ENCODE results near the gene NEK2.
"Not testable (repeated sequence)": the region's sequence is repeated elsewhere in the genome, so short reads cannot be mapped to it uniquely, and the experiment has no call there.

The NEK2 gene

DNA sequence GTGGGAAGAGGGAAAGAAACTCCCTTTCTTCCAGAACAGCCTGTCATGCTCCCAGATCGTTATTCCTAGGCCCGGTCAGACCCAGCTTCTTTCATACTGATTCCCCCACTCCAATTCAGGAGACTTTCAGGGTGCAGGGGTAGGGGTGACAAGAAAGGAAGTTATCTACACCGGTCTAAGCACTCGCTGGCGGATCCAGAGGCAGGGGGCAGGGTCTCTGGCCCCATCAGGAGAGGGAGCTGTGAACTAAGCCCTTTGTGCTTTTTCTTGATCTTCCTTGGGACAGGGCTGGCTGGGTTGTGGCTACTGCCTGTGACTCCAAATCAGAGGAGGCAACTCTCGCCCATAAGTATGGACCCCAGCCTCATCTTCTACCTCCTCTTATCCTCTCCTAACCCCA lies 44.3 kb downstream of the NEK2 start:
- Histone ChIP-seq H3K4me1 (ENCODE audit: control extremely low read depth in 1 of 4, control insufficient read depth in 4 of 4, insufficient read depth in 4 of 4, low read length in 3 of 4) (peaks cover 0 to 20% (median 14%) of the 10 kb centered on the region in 4 experiments), H3K9me3 (ENCODE audit: control extremely low read depth in 1 of 5, control insufficient read depth in 4 of 5, insufficient read depth in 2 of 5, low read depth in 1 of 5, low read length in 4 of 5) (no peaks in the 10 kb centered on the region), H3K4me3 (ENCODE audit: control insufficient read depth in 1 of 7, extremely low read depth in 1 of 7, insufficient read depth in 4 of 7, low read depth in 2 of 7, low read length in 6 of 7) (no peak overlapping the region), H3K36me3 (ENCODE audit: control insufficient read depth in 4 of 4, insufficient read depth in 4 of 4, low read length in 3 of 4) (no peaks in the 10 kb centered on the region), H3K27ac (ENCODE audit: insufficient read depth in 1 of 2, low read depth in 1 of 2, low read length in 2 of 2, poor library complexity in 1 of 2, severe bottlenecking in 2 of 2) (peak overlapping the region in 1 of 2 experiments; percentile 59), H3K27me3 (replicated peaks in 2 of 5; ENCODE audit: control insufficient read depth in 4 of 5, insufficient read depth in 5 of 5, low read length in 4 of 5) (peaks cover 0 to 65% (median 11%) of the 10 kb centered on the region in 5 experiments)
- no peak for DNase-seq
- WGBS (ENCODE audit: insufficient coverage), result 94% methylated on average over 4 of the region's 6 CpGs
- ChIA-PET CTCF (interaction anchor here (1.0 to 14.4 kb wide), 4 partner anchors 15 to 24 kb away, joined by 3 to 114 read pairs (median 4); no protein-coding TSS in a partner anchor), POLR2A (no interaction called here)

DNA sequence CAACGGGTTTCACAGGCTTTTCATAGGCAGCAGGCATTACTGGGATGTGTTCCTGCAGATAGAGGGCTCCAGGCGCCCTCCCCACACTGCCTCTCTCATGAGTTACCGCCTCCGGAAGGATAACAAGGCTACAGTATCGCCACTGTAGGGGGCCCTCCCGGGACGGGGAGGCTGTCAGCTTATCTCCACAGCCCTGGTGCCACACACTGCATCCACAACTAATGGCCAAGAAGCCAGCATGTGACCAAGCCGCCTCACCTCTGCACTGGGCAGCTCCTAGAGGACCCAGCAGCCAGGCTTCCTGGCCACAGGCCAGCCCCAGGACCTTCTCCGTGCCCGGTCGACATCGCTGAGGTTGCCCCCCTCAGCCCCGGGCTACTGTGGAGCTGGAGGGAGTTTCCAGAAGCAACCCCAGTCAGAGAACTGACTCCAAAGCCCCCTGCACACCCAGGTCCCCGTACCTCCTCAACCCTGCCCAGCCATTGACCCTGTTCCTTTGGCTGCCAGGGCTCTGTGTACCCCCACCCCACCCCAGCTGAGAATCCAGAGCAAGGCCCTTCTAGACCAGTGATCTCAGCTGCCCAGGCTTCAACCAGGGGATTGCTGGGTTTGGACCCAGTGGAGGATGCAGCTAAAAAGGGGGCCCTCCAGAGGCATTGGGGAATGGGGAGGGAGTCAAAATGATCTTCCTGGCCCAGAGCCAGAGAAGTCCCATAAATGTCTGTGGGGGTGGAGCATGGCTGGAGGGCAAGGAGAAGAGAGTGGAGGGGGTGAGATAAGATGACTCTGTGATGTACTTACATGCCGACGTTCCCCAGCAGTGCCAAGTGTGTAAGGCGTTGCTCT lies 45.0 kb downstream of the NEK2 start:
- WGBS (ENCODE audit: insufficient coverage), result 36% methylated on average over 13 of the region's 17 CpGs
- Histone ChIP-seq H3K27ac (ENCODE audit: insufficient read depth in 1 of 2, low read depth in 1 of 2, low read length in 2 of 2, poor library complexity in 1 of 2, severe bottlenecking in 2 of 2) (peak overlapping the region in 1 of 2 experiments; percentile 58), H3K4me1 (ENCODE audit: control extremely low read depth in 1 of 4, control insufficient read depth in 4 of 4, insufficient read depth in 4 of 4, low read length in 3 of 4) (peaks cover 0 to 20% (median 14%) of the 10 kb centered on the region in 4 experiments), H3K27me3 (replicated peaks in 2 of 5; ENCODE audit: control insufficient read depth in 4 of 5, insufficient read depth in 5 of 5, low read length in 4 of 5) (peaks cover 0 to 62% (median 11%) of the 10 kb centered on the region in 5 experiments), H3K9me3 (ENCODE audit: control extremely low read depth in 1 of 5, control insufficient read depth in 4 of 5, insufficient read depth in 2 of 5, low read depth in 1 of 5, low read length in 4 of 5) (no peaks in the 10 kb centered on the region), H3K4me3 (ENCODE audit: control insufficient read depth in 1 of 7, extremely low read depth in 1 of 7, insufficient read depth in 4 of 7, low read depth in 2 of 7, low read length in 6 of 7) (no peak overlapping the region), H3K36me3 (ENCODE audit: control insufficient read depth in 4 of 4, insufficient read depth in 4 of 4, low read length in 3 of 4) (no peaks in the 10 kb centered on the region)
- CTCF ChIA-PET, result interaction anchor here (1.0 to 14.4 kb wide), 4 partner anchors 14 to 24 kb away, joined by 3 to 114 read pairs (median 4); no protein-coding TSS in a partner anchor
- peak in 1 of 3 donors; percentile 60 for DNase-seq
- POLR2A ChIA-PET, result no interaction called here

DNA sequence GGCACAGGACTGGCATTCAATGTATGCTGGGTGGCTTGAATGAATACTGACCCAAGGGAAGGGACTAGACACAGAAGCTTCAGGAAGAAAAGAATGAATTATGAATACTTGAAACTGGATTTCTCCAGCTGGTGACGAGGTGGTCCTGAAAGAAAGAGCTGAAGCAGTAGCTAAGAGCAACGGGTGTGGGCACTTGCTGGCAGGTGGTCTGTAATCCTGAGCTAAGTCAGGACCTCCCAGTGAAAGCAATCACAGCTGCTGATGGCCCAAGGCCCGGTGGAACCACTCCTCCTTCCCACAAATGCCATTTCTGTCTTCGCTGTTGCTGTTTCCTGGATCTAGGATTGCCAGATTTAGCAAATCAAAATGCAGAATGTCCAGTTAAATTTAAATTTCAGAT lies 47.0 kb downstream of the NEK2 start:
- H3K4me1 ChIP-seq (ENCODE audit: control extremely low read depth in 1 of 4, control insufficient read depth in 4 of 4, insufficient read depth in 4 of 4, low read length in 3 of 4), result peaks cover 6 to 27% (median 20%) of the 10 kb centered on the region in 4 experiments
- ChIA-PET CTCF (interaction anchor here (0.7 to 1.9 kb wide), 8 partner anchors 13 to 114 kb away, joined by 3 to 7 read pairs (median 3); no protein-coding TSS in a partner anchor), POLR2A (no interaction called here)
- no peaks in the 10 kb centered on the region for H3K36me3 ChIP-seq (ENCODE audit: control insufficient read depth in 4 of 4, insufficient read depth in 4 of 4, low read length in 3 of 4)
- 92% methylated on average over 2 of the region's 4 CpGs for WGBS (ENCODE audit: insufficient coverage)
- H3K27ac ChIP-seq (ENCODE audit: insufficient read depth in 1 of 2, low read depth in 1 of 2, low read length in 2 of 2, poor library complexity in 1 of 2, severe bottlenecking in 2 of 2), result no peak overlapping the region
- H3K27me3 ChIP-seq (replicated peaks in 2 of 5; ENCODE audit: control insufficient read depth in 4 of 5, insufficient read depth in 5 of 5, low read length in 4 of 5), result peaks cover 0 to 52% (median 11%) of the 10 kb centered on the region in 5 experiments
- no peak for DNase-seq
- no peak overlapping the region for H3K4me3 ChIP-seq (ENCODE audit: control insufficient read depth in 1 of 7, extremely low read depth in 1 of 7, insufficient read depth in 4 of 7, low read depth in 2 of 7, low read length in 6 of 7)
- H3K9me3 ChIP-seq (ENCODE audit: control extremely low read depth in 1 of 5, control insufficient read depth in 4 of 5, insufficient read depth in 2 of 5, low read depth in 1 of 5, low read length in 4 of 5), result no peaks in the 10 kb centered on the region

DNA sequence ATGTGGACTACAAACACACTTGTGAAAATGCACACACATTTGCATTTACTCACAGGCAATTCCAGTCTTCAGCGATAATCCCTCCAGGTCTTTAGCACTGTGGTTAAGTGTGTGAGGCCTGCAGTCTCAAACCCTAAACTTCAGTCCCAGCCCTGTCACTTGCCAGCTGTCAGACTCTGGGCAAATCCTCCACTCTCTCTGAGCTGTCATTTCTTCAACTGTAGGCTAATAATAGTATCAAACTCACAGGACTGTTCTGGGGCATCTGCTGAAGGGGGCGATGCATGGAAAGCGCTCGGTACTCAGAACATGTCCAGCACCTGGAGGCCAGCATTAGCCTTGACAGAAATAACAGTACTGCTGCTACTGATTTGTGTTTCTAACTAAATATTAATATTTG lies 48.2 kb downstream of the NEK2 start:
- H3K4me3 ChIP-seq (ENCODE audit: control insufficient read depth in 1 of 7, extremely low read depth in 1 of 7, insufficient read depth in 4 of 7, low read depth in 2 of 7, low read length in 6 of 7), result no peak overlapping the region
- H3K36me3 ChIP-seq (ENCODE audit: control insufficient read depth in 4 of 4, insufficient read depth in 4 of 4, low read length in 3 of 4), result no peaks in the 10 kb centered on the region
- ChIA-PET POLR2A (no interaction called here), CTCF (interaction anchor here (1.3 to 1.9 kb wide), 2 partner anchors 10 to 22 kb away, joined by 3 to 7 read pairs; no protein-coding TSS in a partner anchor)
- 83% methylated on average over 2 of the region's 4 CpGs for WGBS (ENCODE audit: insufficient coverage)
- peaks cover 7 to 19% (median 12%) of the 10 kb centered on the region in 4 experiments for H3K4me1 ChIP-seq (ENCODE audit: control extremely low read depth in 1 of 4, control insufficient read depth in 4 of 4, insufficient read depth in 4 of 4, low read length in 3 of 4)
- no peak overlapping the region for H3K27ac ChIP-seq (ENCODE audit: insufficient read depth in 1 of 2, low read depth in 1 of 2, low read length in 2 of 2, poor library complexity in 1 of 2, severe bottlenecking in 2 of 2)
- no peaks in the 10 kb centered on the region for H3K9me3 ChIP-seq (ENCODE audit: control extremely low read depth in 1 of 5, control insufficient read depth in 4 of 5, insufficient read depth in 2 of 5, low read depth in 1 of 5, low read length in 4 of 5)
- no peak for DNase-seq
- peaks cover 0 to 48% (median 13%) of the 10 kb centered on the region in 5 experiments for H3K27me3 ChIP-seq (replicated peaks in 2 of 5; ENCODE audit: control insufficient read depth in 4 of 5, insufficient read depth in 5 of 5, low read length in 4 of 5)

DNA sequence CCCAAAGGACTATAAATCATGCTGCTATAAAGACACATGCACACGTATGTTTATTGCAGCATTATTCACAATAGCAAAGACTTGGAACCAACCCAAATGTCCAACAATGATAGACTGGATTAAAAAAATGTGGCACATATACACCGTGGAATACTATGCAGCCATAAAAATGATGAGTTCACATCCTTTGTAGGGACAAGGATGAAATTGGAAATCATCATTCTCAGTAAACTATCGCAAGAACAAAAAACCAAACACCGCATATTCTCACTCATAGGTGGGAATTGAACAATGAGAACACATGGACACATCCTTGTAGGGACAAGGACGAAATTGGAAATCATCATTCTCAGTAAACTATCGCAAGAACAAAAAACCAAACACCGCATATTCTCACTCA lies 49.6 kb downstream of the NEK2 start:
- H3K4me3 ChIP-seq (ENCODE audit: control insufficient read depth in 1 of 7, extremely low read depth in 1 of 7, insufficient read depth in 4 of 7, low read depth in 2 of 7, low read length in 6 of 7); H3K9me3 ChIP-seq (ENCODE audit: control extremely low read depth in 1 of 5, control insufficient read depth in 4 of 5, insufficient read depth in 2 of 5, low read depth in 1 of 5, low read length in 4 of 5); DNase-seq; POLR2A ChIA-PET; CTCF ChIA-PET; H3K36me3 ChIP-seq (ENCODE audit: control insufficient read depth in 4 of 4, insufficient read depth in 4 of 4, low read length in 3 of 4); H3K27ac ChIP-seq (ENCODE audit: insufficient read depth in 1 of 2, low read depth in 1 of 2, low read length in 2 of 2, poor library complexity in 1 of 2, severe bottlenecking in 2 of 2): not testable (repeated sequence)
- Histone ChIP-seq H3K27me3 (replicated peaks in 2 of 5; ENCODE audit: control insufficient read depth in 4 of 5, insufficient read depth in 5 of 5, low read length in 4 of 5) (peaks cover 0 to 52% (median 11%) of the 10 kb centered on the region in 5 experiments), H3K4me1 (ENCODE audit: control extremely low read depth in 1 of 4, control insufficient read depth in 4 of 4, insufficient read depth in 4 of 4, low read length in 3 of 4) (peaks cover 5 to 16% (median 11%) of the 10 kb centered on the region in 4 experiments)
- WGBS (ENCODE audit: insufficient coverage), result no CpG with 5 or more reads among the region's 7 CpGs

DNA sequence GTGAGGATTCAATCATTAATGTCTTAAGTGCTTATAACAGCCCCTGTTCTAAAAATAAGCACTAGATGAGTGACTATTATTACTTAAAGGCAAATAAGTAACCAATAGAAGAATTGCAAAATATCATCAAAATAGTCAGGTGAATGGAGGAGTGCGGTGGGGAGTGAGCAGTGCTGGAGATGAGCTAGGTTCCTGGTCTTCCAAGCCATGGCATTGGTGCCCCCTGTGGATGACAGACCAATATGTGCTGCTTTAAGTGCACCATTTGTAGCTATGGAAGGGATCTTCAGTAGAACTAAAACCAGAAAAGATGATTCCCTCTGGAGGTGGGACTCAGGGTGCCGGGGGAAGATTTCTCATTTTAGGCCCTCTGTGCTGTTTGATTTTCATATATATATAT lies 50.4 kb downstream of the NEK2 start:
- Histone ChIP-seq H3K4me3 (ENCODE audit: control insufficient read depth in 1 of 7, extremely low read depth in 1 of 7, insufficient read depth in 4 of 7, low read depth in 2 of 7, low read length in 6 of 7) (no peak overlapping the region), H3K36me3 (ENCODE audit: control insufficient read depth in 4 of 4, insufficient read depth in 4 of 4, low read length in 3 of 4) (no peaks in the 10 kb centered on the region), H3K27me3 (replicated peaks in 2 of 5; ENCODE audit: control insufficient read depth in 4 of 5, insufficient read depth in 5 of 5, low read length in 4 of 5) (peaks cover 0 to 51% (median 9%) of the 10 kb centered on the region in 5 experiments), H3K27ac (ENCODE audit: insufficient read depth in 1 of 2, low read depth in 1 of 2, low read length in 2 of 2, poor library complexity in 1 of 2, severe bottlenecking in 2 of 2) (no peak overlapping the region), H3K9me3 (ENCODE audit: control extremely low read depth in 1 of 5, control insufficient read depth in 4 of 5, insufficient read depth in 2 of 5, low read depth in 1 of 5, low read length in 4 of 5) (no peaks in the 10 kb centered on the region), H3K4me1 (ENCODE audit: control extremely low read depth in 1 of 4, control insufficient read depth in 4 of 4, insufficient read depth in 4 of 4, low read length in 3 of 4) (peaks cover 5 to 18% (median 11%) of the 10 kb centered on the region in 4 experiments)
- ChIA-PET CTCF (interaction anchor here (0.6 to 3.7 kb wide), 16 partner anchors 8 to 296 kb away, joined by 3 to 25 read pairs (median 3); partner anchors contain the start of gene SLC30A1), POLR2A (interaction anchor here (1.8 kb wide), 1 partner anchor 22 kb away, joined by 4 read pairs; no protein-coding TSS in a partner anchor)
- DNase-seq, result peak; percentile 62 to 64 (median 63)
- WGBS (ENCODE audit: insufficient coverage), result 17% methylated on average over 1 of the region's 2 CpGs

Measured in common myeloid progenitor, CD34-positive (primary cell).